ENCODE measurements around the gene ARID4B. TPM values are rescaled to one million over a fixed set of nuclear protein-coding genes. Genes with fewer than 3 reads are reported as not detected.

ARID4B gene
- total RNA-seq, 1 experiment from 2014 or later = 34.2 TPM

- 0 out of 2 replicates have a peak, but pooled peaks cover 4% of the 10 kb centered on the region for H3K9me3 ChIP-seq
- H3K36me3 ChIP-seq (ENCODE audit: control insufficient read depth, insufficient read depth, low read length) = no peaks in the 10 kb centered on the region
- TF ChIP-seq, protein P1, sequence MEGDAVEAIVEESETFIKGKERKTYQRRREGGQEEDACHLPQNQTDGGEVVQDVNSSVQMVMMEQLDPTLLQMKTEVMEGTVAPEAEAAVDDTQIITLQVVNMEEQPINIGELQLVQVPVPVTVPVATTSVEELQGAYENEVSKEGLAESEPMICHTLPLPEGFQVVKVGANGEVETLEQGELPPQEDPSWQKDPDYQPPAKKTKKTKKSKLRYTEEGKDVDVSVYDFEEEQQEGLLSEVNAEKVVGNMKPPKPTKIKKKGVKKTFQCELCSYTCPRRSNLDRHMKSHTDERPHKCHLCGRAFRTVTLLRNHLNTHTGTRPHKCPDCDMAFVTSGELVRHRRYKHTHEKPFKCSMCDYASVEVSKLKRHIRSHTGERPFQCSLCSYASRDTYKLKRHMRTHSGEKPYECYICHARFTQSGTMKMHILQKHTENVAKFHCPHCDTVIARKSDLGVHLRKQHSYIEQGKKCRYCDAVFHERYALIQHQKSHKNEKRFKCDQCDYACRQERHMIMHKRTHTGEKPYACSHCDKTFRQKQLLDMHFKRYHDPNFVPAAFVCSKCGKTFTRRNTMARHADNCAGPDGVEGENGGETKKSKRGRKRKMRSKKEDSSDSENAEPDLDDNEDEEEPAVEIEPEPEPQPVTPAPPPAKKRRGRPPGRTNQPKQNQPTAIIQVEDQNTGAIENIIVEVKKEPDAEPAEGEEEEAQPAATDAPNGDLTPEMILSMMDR (IDR thresholded peaks at IDR 0.05; ENCODE audit: insufficient read depth in 1 of 2, low read depth in 1 of 2, low read length in 1 of 2, severe bottlenecking in 1 of 2, unreplicated experiment in 1 of 2) = no peak
- Mint-ChIP-seq H3K9me3 (ENCODE audit: unreplicated experiment) (no peaks in the 10 kb centered on the region), H3K4me3 (ENCODE audit: unreplicated experiment) (no peak overlapping the region), H3K4me1 (ENCODE audit: low read depth, unreplicated experiment) (no peaks in the 10 kb centered on the region), H3K27ac (ENCODE audit: unreplicated experiment) (no peak overlapping the region), H3K36me3 (ENCODE audit: insufficient read depth, unreplicated experiment) (peaks cover 44% of the 10 kb centered on the region), H3K27me3 (ENCODE audit: insufficient read depth, unreplicated experiment) (no peaks in the 10 kb centered on the region)
- H3K4me3 ChIP-seq (ENCODE audit: low read depth, low read length) = no peak overlapping the region
- intact Hi-C loops (cut with micrococcal nuclease; ENCODE audit: unreplicated experiment) = no loop called here
- ChIA-PET POLR2A (interaction anchor here (0.7 kb wide), 1 partner anchor 102 kb away, joined by 3 read pairs; no protein-coding TSS in a partner anchor), CTCF (interaction anchor here (0.6 kb wide), 1 partner anchor 80 kb away, joined by 6 read pairs; no protein-coding TSS in a partner anchor)
- H3K4me1 ChIP-seq = no peaks in the 10 kb centered on the region
- no peak for DNase-seq
- no peaks in the 10 kb centered on the region for H3K27me3 ChIP-seq (replicated peaks; ENCODE audit: control insufficient read depth, insufficient read depth, low read length)
- no TSS peak for BruUV-seq (replicated peaks)
Observed at GRCh38 chr1:235227414-235227813, 100.6 kb downstream of the ARID4B start.

GRCh38 chr1:235226933-235227332 lies 101.0 kb downstream of the ARID4B start:
- H3K9me3 Mint-ChIP-seq (ENCODE audit: unreplicated experiment) = no peaks in the 10 kb centered on the region
- no peak overlapping the region for H3K27ac Mint-ChIP-seq (ENCODE audit: unreplicated experiment)
- TF ChIP-seq, protein P1 (IDR thresholded peaks at IDR 0.05; ENCODE audit: insufficient read depth in 1 of 2, low read depth in 1 of 2, low read length in 1 of 2, severe bottlenecking in 1 of 2, unreplicated experiment in 1 of 2) = no peak
- H3K36me3 Mint-ChIP-seq (ENCODE audit: insufficient read depth, unreplicated experiment) = peaks cover 44% of the 10 kb centered on the region
- ChIA-PET POLR2A (no interaction called here), CTCF (no interaction called here)
- no peaks in the 10 kb centered on the region for H3K27me3 ChIP-seq (replicated peaks; ENCODE audit: control insufficient read depth, insufficient read depth, low read length)
- no TSS peak for BruUV-seq (replicated peaks)
- H3K36me3 ChIP-seq (ENCODE audit: control insufficient read depth, insufficient read depth, low read length) = no peaks in the 10 kb centered on the region
- 0 out of 2 replicates have a peak, but pooled peaks cover 4% of the 10 kb centered on the region for H3K9me3 ChIP-seq
- no peak overlapping the region for H3K4me3 Mint-ChIP-seq (ENCODE audit: unreplicated experiment)
- H3K4me1 ChIP-seq = no peaks in the 10 kb centered on the region
- no peak for DNase-seq
- no peaks in the 10 kb centered on the region for H3K27me3 Mint-ChIP-seq (ENCODE audit: insufficient read depth, unreplicated experiment)
- no peaks in the 10 kb centered on the region for H3K4me1 Mint-ChIP-seq (ENCODE audit: low read depth, unreplicated experiment)
- intact Hi-C loops (cut with micrococcal nuclease; ENCODE audit: unreplicated experiment) = no loop called here
- no peak overlapping the region for H3K4me3 ChIP-seq (ENCODE audit: low read depth, low read length)

DNA sequence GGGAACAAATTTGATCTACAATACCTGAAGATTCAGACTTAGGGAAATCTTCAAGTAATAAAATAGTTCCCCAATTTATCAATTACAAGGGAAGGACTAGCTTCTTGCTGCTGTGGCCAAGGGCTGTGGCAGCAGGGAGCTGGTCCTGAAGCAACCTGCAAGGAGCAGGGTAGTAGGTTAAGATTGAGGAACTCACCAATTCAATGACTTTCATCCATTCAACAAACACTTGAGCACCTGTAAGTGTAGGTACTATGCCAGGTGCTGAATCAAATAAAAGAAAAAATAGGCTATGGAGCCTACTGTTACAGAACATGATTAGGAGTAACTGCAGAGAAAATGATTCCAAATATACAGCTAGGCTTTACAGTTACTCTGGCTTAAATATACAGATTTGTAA lies 102.7 kb downstream of the ARID4B start:
- no peaks in the 10 kb centered on the region for H3K27me3 ChIP-seq (replicated peaks; ENCODE audit: control insufficient read depth, insufficient read depth, low read length)
- ChIA-PET CTCF (no interaction called here), POLR2A (no interaction called here)
- no peaks in the 10 kb centered on the region for H3K4me1 ChIP-seq
- no peaks in the 10 kb centered on the region for H3K27me3 Mint-ChIP-seq (ENCODE audit: insufficient read depth, unreplicated experiment)
- 0 out of 2 replicates have a peak, but pooled peaks cover 4% of the 10 kb centered on the region for H3K9me3 ChIP-seq
- no TSS peak for BruUV-seq (replicated peaks)
- TF ChIP-seq, protein P1 (IDR thresholded peaks at IDR 0.05; ENCODE audit: insufficient read depth in 1 of 2, low read depth in 1 of 2, low read length in 1 of 2, severe bottlenecking in 1 of 2, unreplicated experiment in 1 of 2) = no peak
- intact Hi-C loops (cut with micrococcal nuclease; ENCODE audit: unreplicated experiment) = no loop called here
- H3K36me3 ChIP-seq (ENCODE audit: control insufficient read depth, insufficient read depth, low read length) = no peaks in the 10 kb centered on the region
- H3K4me3 ChIP-seq (ENCODE audit: low read depth, low read length) = no peak overlapping the region
- H3K27ac Mint-ChIP-seq (ENCODE audit: unreplicated experiment) = no peak overlapping the region
- H3K36me3 Mint-ChIP-seq (ENCODE audit: insufficient read depth, unreplicated experiment) = peaks cover 47% of the 10 kb centered on the region
- no peaks in the 10 kb centered on the region for H3K9me3 Mint-ChIP-seq (ENCODE audit: unreplicated experiment)
- H3K4me3 Mint-ChIP-seq (ENCODE audit: unreplicated experiment) = no peak overlapping the region
- no peaks in the 10 kb centered on the region for H3K4me1 Mint-ChIP-seq (ENCODE audit: low read depth, unreplicated experiment)
- no peak for DNase-seq
